PC-9 (cell line): Measurements from ENCODE around the gene TMEM151B. TPM values are rescaled to one million over a fixed set of nuclear protein-coding genes. Genes with fewer than 3 reads are reported as not detected.

ENCODE experiments used
- BruUV-seq: library from RNA; stranded (reverse); fragments of 400-500 nt; replicated peaks from 2 replicates; lab custom pipeline; 2021; lab: Mats Ljungman, UMichigan
- CTCF ChIA-PET: fragments of 300-600 bp; sonication (Branson Sonifier 250); formaldehyde crosslinking; loops from one replicate; lab custom pipeline; 2022; ENCODE audit warnings: antibody characterized with exemption; lab: Charles Lee
- POLR2A ChIA-PET: fragments of 300-600 bp; sonication (Branson Sonifier 250); formaldehyde crosslinking; loops from one replicate; lab custom pipeline; 2022; ENCODE audit warnings: antibody characterized with exemption; ENCODE audit not compliant: unreplicated experiment; lab: Charles Lee
- DNase-seq, 2 experiments: peaks; one replicate each; pipeline versions ENCODE4 v3.0.0 to v3.0.0-alpha.2; 2015 to 2022; ENCODE audit warnings: mixed read lengths in 1 of 2
- H2AFZ ChIP-seq: fragments of 200-600 bp; sonication (generic); 2 replicates; pipeline ENCODE4 v1.8.1; 2017; ENCODE audit warnings: antibody characterized with exemption
- H3F3A ChIP-seq: fragments of 200-600 bp; sonication (generic); 2 replicates; pipeline ENCODE4 v1.8.1; 2017; ENCODE audit warnings: antibody characterized with exemption, mild to moderate bottlenecking, low read depth; ENCODE audit not compliant: insufficient read depth
- H3K27ac ChIP-seq: fragments of 200-600 bp; sonication (generic); 2 replicates; pipeline ENCODE4 v1.6.1; 2016; ENCODE audit warnings: mixed run types
- H3K27me3 ChIP-seq: fragments of 200-600 bp; sonication (generic); 2 replicates; pipeline ENCODE4 v1.6.1; 2016; ENCODE audit warnings: low read depth, mixed run types; ENCODE audit not compliant: insufficient read depth
- H3K36me3 ChIP-seq: fragments of 200-600 bp; sonication (generic); 2 replicates; pipeline ENCODE4 v1.6.1; 2016; ENCODE audit warnings: low read depth, mixed run types
- H3K4me1 ChIP-seq: fragments of 200-600 bp; sonication (generic); replicated peaks from 2 replicates; pipeline ENCODE4 v1.6.1; 2016; ENCODE audit warnings: mixed run types; ENCODE audit not compliant: insufficient read depth
- H3K4me2 ChIP-seq: fragments of 200-600 bp; sonication (generic); 2 replicates; pipeline ENCODE4 v1.6.1; 2017; ENCODE audit warnings: mixed run types
- H3K4me3 ChIP-seq: fragments of 200-600 bp; sonication (generic); 2 replicates; pipeline ENCODE4 v1.6.1; 2016; ENCODE audit warnings: mixed run types
- H3K79me2 ChIP-seq: fragments of 200-600 bp; sonication (generic); 2 replicates; pipeline ENCODE4 v1.6.1; 2017; ENCODE audit warnings: low read depth, mixed run types
- H3K9me2 ChIP-seq: fragments of 200-600 bp; sonication (generic); 2 replicates; pipeline ENCODE4 v1.8.1; 2017; ENCODE audit warnings: mild to moderate bottlenecking; ENCODE audit not compliant: insufficient read depth
- H3K9me3 ChIP-seq: fragments of 200-600 bp; sonication (generic); 2 replicates; pipeline ENCODE4 v1.8.1; 2016; ENCODE audit warnings: low read depth; ENCODE audit not compliant: insufficient read depth
- H4K20me1 ChIP-seq: fragments of 200-600 bp; sonication (generic); 2 replicates; pipeline ENCODE4 v1.8.1; 2017; ENCODE audit not compliant: insufficient read depth
- CTCF ChIP-seq: fragments of 200-600 bp; sonication (generic); conservative IDR thresholded peaks from 2 replicates; pipeline ENCODE4 v1.6.1; 2017; ENCODE audit warnings: mixed run types, antibody characterized with exemption, mild to moderate bottlenecking, moderate library complexity
- EZH2 ChIP-seq: fragments of 200-600 bp; sonication (generic); IDR thresholded peaks from 2 replicates; pipeline ENCODE4 v1.8.0; 2017; ENCODE audit warnings: antibody characterized with exemption, low read depth
- intact Hi-C: fragments of 100-400 bp; cut with micrococcal nuclease; formaldehyde crosslinking; loops from one replicate; pipeline ENCODE4 v1.10.0; 2022; ENCODE audit not compliant: unreplicated experiment
- total RNA-seq: library from RNA; stranded (reverse); gene quantifications from 2 replicates; pipeline ENCODE4 v1.2.3, GENCODE V29; 2021

The TMEM151B gene
- total RNA-seq, 1 experiment from 2014 or later = not detected

DNA sequence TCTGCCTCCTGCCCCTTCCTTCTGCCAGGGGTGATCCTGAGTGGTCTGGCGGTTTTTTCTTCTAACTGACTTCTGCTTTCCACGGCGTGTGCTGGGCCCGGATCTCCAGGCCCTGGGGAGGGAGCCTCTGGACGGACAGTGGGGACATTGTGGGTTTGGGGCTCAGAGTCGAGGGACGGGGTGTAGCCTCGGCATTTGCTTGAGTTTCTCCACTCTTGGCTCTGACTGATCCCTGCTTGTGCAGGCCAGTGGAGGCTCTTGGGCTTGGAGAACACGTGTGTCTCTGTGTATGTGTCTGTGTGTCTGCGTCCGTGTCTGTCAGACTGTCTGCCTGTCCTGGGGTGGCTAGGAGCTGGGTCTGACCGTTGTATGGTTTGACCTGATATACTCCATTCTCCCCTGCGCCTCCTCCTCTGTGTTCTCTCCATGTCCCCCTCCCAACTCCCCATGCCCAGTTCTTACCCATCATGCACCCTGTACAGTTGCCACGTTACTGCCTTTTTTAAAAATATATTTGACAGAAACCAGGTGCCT lies 36.6 kb upstream of the TMEM151B start:
- ChIA-PET CTCF (interaction anchor here (1.0 kb wide), 1 partner anchor 26 kb away, joined by 3 read pairs; no protein-coding TSS in a partner anchor), POLR2A (no interaction called here)
- H3K9me2 ChIP-seq = no peaks in the 10 kb centered on the region
- H3K4me2 ChIP-seq = no peak overlapping the region
- H2AFZ ChIP-seq = no peak overlapping the region
- H3K27me3 ChIP-seq = no peaks in the 10 kb centered on the region
- TF ChIP-seq CTCF (no peak), EZH2 (no peak)
- no peaks in the 10 kb centered on the region for H3K36me3 ChIP-seq
- DNase-seq = no peak
- no peaks in the 10 kb centered on the region for H4K20me1 ChIP-seq
- peaks cover 17% of the 10 kb centered on the region for H3K4me1 ChIP-seq
- intact Hi-C loops = loop anchor here (1.0 kb wide), 3 partner anchors 9 to 137 kb away; no protein-coding TSS in a partner anchor
- BruUV-seq = no TSS peak
- no peaks in the 10 kb centered on the region for H3K79me2 ChIP-seq
- H3K9me3 ChIP-seq = no peaks in the 10 kb centered on the region
- no peak overlapping the region for H3K27ac ChIP-seq
- H3K4me3 ChIP-seq = no peak overlapping the region
- H3F3A ChIP-seq = peaks cover 25% of the 10 kb centered on the region

DNA sequence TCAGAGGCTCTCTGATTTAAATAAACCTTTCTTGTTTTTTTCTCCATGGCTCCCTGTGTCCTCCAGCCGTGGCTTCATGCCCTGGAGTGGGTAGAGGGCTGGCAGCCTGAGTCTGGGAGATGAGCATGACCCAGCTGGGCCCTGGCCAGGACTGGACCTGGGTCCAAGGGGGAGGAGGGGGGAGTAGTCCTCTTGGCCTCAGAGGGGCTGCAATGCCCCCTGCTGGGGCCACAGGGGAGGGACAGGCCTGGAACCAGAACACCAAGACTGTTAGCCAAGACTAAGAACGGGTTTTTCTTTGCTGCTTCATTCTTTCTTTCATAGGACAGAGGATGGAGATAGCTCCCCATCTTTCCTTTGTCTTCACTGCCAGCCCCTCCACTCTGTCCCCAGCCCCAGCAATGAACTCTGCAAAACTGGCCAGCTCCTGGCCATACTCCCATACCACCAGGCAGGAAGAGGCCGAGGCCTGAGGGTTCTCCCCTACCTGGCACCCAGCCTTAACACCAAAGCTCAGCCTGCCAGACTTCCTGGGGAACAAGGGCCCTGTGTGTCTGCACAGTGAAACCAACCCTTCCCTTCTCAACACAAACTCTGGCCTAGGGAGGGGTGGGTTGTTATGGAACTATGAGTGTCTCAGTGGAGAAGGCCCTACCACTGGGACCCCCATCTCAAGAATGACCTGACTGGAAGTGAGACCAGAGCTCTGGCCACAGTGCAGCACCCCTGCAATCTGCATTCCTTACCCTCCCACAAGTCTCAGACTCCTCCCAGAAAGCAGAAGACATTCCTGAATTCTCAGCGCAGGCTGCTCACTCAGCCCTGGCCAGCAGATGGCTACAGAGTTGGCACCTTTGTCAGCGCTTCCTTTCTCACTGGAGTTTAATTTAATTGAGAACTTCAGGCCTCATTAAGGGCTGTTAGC lies 35.9 kb upstream of the TMEM151B start:
- TF ChIP-seq EZH2 (no peak), CTCF (peak; percentile 81)
- no peak overlapping the region for H3K27ac ChIP-seq
- peaks cover 17% of the 10 kb centered on the region for H3K4me1 ChIP-seq
- H3K27me3 ChIP-seq = no peaks in the 10 kb centered on the region
- no peaks in the 10 kb centered on the region for H3K79me2 ChIP-seq
- CTCF ChIA-PET = interaction anchor here (0.5 to 1.3 kb wide), 5 partner anchors 10 to 141 kb away, joined by 3 to 8 read pairs (median 3); partner anchors contain the start of gene SLC29A1
- intact Hi-C loops = loop anchor here (1.0 kb wide), 3 partner anchors 10 to 138 kb away; no protein-coding TSS in a partner anchor
- no peaks in the 10 kb centered on the region for H3K9me3 ChIP-seq
- peak; percentile 34 to 57 for DNase-seq
- no peaks in the 10 kb centered on the region for H3K9me2 ChIP-seq
- no peak overlapping the region for H3K4me2 ChIP-seq
- H3F3A ChIP-seq = peaks cover 27% of the 10 kb centered on the region
- POLR2A ChIA-PET = no interaction called here
- no peaks in the 10 kb centered on the region for H4K20me1 ChIP-seq
- H2AFZ ChIP-seq = no peak overlapping the region
- H3K36me3 ChIP-seq = no peaks in the 10 kb centered on the region
- no TSS peak for BruUV-seq
- no peak overlapping the region for H3K4me3 ChIP-seq

DNA sequence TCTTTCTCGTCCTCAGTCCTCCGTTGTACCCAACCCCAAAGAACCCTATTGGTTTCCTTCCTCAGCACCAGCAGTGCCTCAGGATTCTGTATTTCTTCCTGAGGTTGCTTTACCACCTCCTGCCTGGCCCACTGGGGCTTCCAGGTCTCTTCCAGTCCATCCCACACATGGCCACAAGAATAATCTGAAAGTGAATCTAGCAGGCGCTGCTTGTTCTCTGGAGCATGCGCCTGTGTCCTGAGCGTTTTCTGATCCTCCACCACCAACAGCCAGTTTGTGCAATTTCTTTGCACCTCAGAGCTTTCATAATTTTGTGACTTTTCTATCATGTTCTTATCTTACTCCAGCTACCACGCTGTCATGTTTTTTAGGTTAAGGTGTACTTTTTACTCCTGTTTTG lies 35.0 kb upstream of the TMEM151B start:
- ChIA-PET POLR2A (no interaction called here), CTCF (interaction anchor here (0.5 to 1.3 kb wide), 4 partner anchors 11 to 36 kb away, joined by 3 to 6 read pairs (median 3); partner anchors contain the start of genes HSP90AB1 and SLC29A1)
- no peak overlapping the region for H3K4me3 ChIP-seq
- peaks cover 27% of the 10 kb centered on the region for H3F3A ChIP-seq
- intact Hi-C loops = no loop called here
- TF ChIP-seq EZH2 (no peak), CTCF (no peak)
- H3K4me1 ChIP-seq = peaks cover 17% of the 10 kb centered on the region
- no peaks in the 10 kb centered on the region for H3K27me3 ChIP-seq
- H4K20me1 ChIP-seq = no peaks in the 10 kb centered on the region
- H3K9me2 ChIP-seq = no peaks in the 10 kb centered on the region
- DNase-seq = no peak
- no peak overlapping the region for H3K4me2 ChIP-seq
- no peak overlapping the region for H3K27ac ChIP-seq
- no peaks in the 10 kb centered on the region for H3K36me3 ChIP-seq
- H3K9me3 ChIP-seq = no peaks in the 10 kb centered on the region
- no peak overlapping the region for H2AFZ ChIP-seq
- no TSS peak for BruUV-seq
- no peaks in the 10 kb centered on the region for H3K79me2 ChIP-seq
